Measurements from ENCODE around the gene OR2T1.
"Not testable (repeated sequence)": the region's sequence is repeated elsewhere in the genome, so short reads cannot be mapped to it uniquely, and the experiment has no call there.

The OR2T1 gene

DNA sequence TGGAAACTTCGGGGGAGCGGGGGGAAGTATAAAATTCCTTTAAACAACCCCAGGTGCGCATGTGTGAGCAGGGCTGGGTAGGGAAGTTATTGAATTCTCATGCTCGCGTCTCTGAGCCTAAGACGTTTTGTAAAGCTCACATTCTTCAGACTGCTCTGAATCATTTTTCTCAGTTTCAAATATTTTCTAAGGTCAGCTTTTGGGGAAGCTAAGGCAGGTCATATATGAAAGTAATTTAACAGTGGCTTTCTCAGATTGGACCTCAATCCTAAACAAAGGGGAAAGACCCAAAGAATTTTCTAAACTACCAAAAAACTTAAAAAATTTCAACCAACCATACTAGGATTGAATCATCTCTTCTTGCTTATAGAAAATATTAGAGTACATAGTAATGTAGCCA, 32.1 kb downstream of the OR2T1 start:
- not testable (repeated sequence) for DNase-seq (ENCODE audit: low read depth in 2 of 2)

DNA sequence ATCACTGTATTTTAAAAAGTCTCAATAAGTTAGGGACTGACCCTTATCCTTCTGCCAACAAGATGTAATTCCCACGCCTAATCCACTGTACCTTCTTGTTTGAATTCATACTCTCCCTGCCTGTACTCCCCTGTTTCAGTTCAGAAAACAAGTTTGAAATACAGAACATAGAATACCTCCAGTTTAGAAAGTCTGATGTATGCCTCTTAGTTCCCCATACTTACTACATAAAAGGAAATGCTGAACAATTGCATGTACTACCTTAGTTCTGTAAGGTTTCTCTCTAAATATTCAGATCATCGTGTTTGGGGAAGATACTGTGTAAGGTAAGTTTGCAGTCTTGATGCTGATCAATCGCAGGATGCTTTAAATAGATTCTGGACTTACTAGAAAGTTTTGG, 33.5 kb downstream of the OR2T1 start:
- not testable (repeated sequence) for DNase-seq (ENCODE audit: low read depth in 2 of 2)

DNA sequence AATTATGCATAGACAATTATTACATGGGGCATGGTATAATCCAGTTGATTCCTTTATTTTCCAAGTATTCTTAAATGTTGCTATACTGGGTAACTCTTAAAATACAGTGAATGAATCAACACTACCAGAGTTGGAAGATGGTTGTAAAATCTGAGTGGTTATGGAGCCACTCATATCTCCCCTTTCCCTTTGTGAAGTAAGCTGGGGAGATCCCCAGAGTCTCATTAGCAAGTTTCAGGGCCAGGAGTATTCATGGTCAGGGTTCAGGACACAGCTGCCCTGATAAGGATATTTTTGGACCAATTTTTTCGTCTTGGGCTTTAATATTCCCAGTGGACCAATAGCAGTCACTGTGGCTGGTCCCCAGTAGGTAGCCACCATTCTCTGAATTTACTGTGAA, 35.8 kb downstream of the OR2T1 start:
- not testable (repeated sequence) for DNase-seq (ENCODE audit: low read depth in 2 of 2)

DNA sequence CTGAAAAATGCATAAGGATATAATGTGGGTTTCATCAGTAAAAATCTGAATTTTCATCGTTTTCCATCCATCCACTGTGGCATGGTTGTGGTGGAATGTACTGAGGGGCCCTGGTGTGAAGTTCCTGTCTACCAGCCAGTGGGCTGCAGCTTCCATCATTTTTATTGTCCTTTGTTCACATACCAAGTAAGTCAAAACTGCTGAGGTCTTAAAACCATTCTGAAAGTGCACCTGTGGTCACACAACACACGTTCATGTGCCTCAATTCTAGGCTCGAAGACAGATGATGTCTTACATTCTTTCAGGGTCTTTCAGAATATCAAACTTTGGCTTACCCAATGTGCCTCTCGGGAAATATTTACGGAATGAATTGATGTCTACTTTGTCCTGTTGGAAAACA, 36.4 kb downstream of the OR2T1 start:
- not testable (repeated sequence) for DNase-seq (ENCODE audit: low read depth in 2 of 2)

DNA sequence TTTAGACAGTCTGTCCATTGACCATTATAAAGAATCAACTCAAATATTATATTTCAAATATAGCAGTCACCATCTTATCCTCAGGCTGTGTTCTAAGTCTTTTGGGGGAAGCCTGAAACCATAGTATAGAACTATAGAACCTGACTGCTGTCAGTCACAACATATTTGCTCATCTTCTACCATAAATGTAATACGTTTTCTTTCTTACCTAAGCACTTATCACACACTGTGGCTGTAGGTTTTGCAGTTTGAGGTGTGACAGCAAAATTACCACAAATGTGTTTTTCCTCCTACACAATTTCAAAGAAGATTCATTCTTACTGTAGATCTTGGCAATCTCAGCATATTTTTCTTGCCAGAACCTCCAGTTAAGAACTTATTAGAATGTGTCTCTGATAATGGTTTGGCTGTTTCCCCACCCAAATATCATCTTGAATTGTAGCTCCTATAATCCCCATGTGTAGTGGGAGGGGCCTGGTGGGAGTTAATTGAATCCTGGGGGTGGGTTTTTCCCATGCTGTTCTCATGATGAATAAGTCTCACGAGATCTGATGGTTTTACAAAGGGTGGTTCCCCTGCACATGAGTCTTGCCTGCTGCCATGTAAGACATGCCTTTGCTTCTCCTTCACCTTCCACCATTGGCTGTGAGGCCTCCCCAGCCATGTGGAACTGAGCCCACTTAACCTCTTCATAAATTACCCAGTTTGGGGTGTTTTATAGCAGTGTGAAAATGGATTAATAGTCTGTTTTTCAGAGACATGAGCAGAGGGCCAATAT, 39.8 kb downstream of the OR2T1 start:
- DNase-seq (ENCODE audit: low read depth in 2 of 2): not testable (repeated sequence)

DNA sequence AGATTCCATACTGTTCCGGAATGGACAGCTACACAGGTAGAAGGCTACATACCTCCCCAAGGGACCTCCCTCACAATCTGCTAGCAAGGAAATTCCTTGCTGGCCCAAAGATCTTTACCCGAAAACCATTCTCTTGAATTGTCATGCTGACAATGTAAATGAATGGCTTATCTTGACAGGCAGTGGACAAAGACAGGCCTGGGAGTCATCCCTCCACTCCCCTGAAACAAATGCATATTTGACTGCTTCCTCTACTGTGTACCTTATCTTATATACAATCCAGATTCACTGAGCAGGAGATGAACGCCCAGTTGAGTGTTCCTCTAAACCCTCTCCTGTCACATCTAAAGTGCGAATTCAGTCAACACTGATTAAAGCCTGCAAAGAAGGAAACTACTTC, 41.8 kb downstream of the OR2T1 start:
- DNase-seq (ENCODE audit: low read depth in 2 of 2): not testable (repeated sequence)

DNA sequence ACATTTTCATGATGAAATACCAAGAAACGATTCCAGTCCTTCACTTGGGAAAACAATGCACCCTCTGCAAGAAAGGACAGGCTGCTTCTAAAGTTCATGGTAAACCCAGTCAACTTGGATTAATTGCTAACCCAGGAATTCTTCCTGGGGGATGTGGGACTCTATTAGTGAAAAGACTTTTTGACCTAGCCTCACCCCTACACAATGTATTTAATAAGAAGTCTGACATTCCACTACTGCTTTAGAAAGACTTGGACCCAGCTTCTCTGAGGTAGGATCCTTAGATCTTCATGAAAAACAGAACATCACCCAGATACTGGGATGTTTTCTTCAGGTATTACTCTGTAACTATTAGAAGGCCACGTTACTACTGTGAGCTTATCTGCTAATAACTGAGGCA, 42.6 kb downstream of the OR2T1 start, which contains the start of gene OR2T2:
TSS of gene OR2T2 (plus strand) at position 239 of the 400 bp plus-strand sequence. CDS start 7,161 bp downstream, outside the sequence.
- not testable (repeated sequence) for DNase-seq (ENCODE audit: low read depth in 2 of 2)

DNA sequence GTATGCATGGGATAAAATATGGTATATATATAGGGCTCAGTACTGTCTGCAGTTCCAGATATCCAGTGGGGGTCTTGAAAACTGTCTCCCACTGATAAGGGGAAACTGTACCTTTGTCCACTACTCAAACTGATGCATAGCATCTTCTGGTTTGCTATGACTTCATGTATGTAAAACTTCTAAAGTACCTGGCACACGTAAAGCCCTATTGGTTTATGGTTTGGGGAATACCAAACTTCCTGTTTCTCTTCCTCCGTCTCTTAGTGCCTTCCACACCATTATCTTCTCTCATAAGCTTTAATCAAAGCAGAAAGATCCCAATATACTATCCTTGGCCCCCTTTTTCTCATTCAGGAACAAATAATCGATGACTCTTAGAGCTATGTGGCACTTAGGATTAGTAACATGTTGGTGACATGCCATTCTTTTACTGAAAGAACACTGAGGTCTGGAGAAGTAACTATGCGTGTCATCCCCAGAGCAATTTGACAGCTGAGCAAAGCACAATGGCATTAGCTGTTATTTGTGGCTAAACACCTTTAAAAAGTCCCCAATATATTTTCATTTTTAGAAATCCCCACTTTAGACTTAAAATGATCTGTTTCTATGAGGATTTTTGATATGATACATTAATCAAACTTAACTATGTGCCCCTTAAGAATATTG, 45.7 kb downstream of the OR2T1 start:
- not testable (repeated sequence) for DNase-seq (ENCODE audit: low read depth in 2 of 2)

DNA sequence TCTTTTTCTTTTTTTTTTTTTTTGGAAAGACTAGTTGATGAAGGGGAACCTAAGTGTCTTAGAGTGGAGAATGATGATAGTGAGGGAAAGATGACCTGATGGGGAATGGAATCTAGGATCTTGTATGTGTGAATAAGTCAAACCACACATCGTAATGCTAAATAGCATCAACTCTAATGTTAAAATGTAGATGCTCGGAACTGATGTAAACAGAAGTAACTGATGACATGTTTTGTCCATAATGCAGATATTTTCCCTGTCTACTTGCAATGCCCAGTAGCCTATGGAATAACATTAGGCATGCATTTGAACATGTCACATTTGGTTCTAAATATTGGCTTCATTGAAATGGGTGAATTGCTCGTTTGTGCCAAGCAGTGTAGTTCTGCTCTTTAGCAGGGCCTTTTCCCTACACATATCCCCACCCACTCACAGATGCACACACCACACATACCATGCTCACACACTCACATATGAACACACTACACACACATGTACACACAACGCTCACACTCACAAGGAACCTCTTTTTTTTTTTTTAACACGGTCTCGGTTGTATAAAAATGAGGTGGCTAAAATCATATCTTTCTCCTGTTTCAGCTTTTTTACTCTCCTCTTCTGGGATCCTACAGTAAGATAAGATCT, 47.1 kb downstream of the OR2T1 start:
- not testable (repeated sequence) for DNase-seq (ENCODE audit: low read depth in 2 of 2)

DNA sequence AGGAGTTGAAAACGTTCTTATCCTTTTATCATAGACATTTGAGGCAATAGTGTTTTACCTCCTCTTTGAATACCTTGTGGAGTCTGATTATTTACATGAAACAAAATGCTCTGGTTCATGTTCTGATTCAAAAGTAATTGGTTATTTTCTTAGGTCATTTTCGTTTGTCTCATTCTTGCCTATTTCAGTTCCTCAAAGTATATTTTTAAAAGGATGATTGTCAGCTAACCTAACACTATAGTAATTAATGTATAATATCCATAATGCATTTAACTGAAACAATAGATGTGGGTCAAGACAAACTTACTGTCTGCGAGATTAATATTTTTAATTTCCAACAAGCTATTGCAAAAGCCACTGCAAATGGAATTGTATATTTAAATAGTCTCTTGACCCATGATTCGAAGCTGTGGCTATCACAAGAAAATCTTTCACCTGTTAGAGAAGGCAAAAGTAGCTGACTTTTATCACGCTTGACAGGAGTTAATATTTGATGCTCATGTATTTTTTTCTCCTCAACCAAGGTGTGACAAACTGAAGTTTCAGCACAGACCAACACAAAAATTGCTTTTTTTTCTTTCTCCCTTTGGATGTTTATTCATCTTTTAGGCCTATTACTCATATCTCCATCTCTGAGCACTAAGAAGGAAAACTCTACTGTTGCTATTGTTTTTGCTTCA, 47.8 kb downstream of the OR2T1 start:
- DNase-seq (ENCODE audit: low read depth in 2 of 2): not testable (repeated sequence)

DNA sequence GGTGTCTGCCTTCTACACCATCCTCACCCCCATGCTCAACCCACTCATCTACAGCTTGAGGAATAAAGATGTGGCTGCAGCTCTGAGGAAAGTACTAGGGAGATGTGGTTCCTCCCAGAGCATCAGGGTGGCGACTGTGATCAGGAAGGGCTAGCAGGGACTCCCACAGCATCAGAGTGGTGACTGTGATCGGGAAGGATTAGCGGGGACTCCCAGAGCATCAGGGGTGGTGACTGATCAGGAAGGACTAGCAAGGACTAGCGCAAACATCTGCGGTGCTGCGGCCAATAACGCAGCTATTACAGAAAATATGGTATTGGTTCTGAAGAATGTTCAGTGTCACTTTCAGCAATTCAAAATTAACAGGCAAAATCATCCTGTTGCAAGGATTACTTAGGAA, 50.8 kb downstream of the OR2T1 start:
- DNase-seq (ENCODE audit: low read depth in 2 of 2): not testable (repeated sequence)

DNA sequence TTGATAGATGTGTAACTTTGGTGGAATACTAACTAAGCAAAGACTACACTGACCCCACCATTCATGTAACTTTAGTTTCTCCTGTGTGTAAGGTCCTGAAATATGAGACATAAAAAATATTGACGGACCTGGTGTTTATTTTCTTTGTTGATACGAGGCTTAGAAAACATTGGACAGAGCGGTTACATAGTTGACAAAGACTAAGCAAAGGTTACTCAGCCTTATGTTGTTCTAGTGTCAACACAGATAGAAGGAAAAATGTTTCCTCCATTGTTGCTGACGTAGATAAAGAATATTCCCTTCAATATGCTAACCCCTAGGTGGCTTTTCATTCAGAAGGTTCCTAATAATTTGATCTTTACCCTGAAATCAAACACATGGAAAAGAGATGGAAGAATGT, 52.2 kb downstream of the OR2T1 start:
- DNase-seq (ENCODE audit: low read depth in 2 of 2): not testable (repeated sequence)

DNA sequence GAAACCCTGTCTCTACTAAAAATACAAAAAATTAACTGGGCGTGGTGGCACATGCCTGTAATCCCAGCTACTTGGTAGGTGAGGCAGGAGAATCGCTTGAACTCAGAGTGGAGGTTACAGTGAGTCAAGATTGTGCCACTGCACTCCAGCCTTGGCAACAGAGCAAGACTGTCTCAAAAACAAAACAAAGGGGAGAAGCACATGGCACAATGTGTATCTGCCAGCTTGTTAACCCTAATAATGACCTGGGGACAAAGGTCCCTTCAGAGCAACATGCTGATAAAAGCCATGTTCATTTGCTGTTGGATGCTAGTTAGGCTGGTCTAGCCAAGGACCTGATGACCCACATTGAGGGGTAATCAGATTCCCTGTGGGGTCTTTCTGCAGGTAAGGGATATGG, 53.8 kb downstream of the OR2T1 start:
- not testable (repeated sequence) for DNase-seq (ENCODE audit: low read depth in 2 of 2)
